Fibroblast of pulmonary artery (primary cell): ENCODE data around the gene PTPRG.

Experiments used
- DNase-seq: peaks from one replicate; pipeline ENCODE4 v3.0.0-alpha.2; 2010; ENCODE audit warnings: low read depth
- H3K4me3 ChIP-seq: replicated peaks from 2 replicates; pipeline ENCODE4 v1.5.1; 2011; ENCODE audit warnings: low read depth, mild to moderate bottlenecking, control low read depth, low read length, moderate library complexity
- TF ChIP-seq, protein P1 (sequence below): IDR thresholded peaks from 2 replicates; pipeline ENCODE4 v1.5.1; 2011; ENCODE audit warnings: mild to moderate bottlenecking, control low read depth, low read length, inconsistent platforms; ENCODE audit errors: missing control alignments

The PTPRG gene

DNA sequence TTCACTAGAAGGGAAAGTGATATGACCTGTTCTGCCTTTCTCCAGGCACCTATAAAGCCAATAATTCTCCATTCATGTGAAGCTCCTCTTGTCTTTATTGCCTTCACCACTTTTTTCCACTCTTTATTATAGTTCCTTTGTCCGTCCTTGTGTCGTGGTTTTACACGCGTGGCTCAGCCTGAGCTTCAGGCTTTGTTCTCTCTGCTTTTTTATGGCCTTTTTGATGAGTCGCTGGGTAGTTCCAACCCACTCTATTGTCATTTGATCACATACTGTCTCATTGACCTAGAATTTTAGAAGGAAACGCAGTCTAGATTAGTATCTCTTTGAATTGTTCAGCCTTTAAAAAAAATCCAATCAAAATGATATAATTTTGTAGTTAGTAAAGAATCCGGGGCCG is 403.2 kb downstream of the PTPRG start:
- H3K4me3 ChIP-seq: no peak overlapping the region
- TF ChIP-seq, protein P1, sequence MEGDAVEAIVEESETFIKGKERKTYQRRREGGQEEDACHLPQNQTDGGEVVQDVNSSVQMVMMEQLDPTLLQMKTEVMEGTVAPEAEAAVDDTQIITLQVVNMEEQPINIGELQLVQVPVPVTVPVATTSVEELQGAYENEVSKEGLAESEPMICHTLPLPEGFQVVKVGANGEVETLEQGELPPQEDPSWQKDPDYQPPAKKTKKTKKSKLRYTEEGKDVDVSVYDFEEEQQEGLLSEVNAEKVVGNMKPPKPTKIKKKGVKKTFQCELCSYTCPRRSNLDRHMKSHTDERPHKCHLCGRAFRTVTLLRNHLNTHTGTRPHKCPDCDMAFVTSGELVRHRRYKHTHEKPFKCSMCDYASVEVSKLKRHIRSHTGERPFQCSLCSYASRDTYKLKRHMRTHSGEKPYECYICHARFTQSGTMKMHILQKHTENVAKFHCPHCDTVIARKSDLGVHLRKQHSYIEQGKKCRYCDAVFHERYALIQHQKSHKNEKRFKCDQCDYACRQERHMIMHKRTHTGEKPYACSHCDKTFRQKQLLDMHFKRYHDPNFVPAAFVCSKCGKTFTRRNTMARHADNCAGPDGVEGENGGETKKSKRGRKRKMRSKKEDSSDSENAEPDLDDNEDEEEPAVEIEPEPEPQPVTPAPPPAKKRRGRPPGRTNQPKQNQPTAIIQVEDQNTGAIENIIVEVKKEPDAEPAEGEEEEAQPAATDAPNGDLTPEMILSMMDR: no peak
- DNase-seq: no peak

DNA sequence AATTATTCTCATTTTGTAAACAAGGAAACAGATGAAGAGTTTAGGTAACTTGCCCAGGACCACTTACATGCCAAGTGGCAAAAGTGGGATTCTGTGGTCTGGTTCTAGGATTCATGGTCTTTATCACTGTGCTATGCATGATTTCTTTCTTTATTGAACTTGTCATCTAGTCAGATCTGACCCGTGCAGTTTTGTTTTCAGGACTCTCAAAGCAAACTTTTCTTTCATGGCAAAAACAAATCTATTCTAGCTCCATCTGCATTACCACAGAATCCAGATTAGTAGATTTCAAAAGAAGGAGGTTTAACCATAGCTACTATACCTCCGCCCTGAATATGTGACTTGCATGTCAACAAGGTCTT is 404.4 kb downstream of the PTPRG start:
- no peak overlapping the region for H3K4me3 ChIP-seq
- TF ChIP-seq, protein P1: no peak

DNA sequence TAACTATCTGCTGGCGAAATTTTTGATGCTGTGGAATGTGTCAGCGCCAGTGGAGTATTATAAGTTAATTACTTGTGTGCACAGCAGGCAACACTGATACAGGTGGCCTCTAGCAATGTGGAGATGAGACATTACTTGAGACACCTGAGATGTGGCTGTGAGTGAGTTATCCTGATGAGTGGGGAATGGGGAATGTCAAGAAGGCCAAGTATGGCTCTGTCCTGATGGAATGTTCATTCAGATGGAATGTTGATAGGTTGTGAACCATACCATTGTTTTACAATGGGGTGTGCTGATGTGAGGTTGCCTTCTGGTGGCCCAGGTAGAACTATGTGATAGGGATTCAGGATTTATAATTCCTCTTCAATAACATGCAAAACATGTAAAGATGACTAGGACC is 404.8 kb downstream of the PTPRG start:
- TF ChIP-seq, protein P1: no peak
- no peak overlapping the region for H3K4me3 ChIP-seq
- DNase-seq: no peak

More for the DNA sequence above, 404.4 kb downstream of the PTPRG start:
- no peak for DNase-seq

DNA sequence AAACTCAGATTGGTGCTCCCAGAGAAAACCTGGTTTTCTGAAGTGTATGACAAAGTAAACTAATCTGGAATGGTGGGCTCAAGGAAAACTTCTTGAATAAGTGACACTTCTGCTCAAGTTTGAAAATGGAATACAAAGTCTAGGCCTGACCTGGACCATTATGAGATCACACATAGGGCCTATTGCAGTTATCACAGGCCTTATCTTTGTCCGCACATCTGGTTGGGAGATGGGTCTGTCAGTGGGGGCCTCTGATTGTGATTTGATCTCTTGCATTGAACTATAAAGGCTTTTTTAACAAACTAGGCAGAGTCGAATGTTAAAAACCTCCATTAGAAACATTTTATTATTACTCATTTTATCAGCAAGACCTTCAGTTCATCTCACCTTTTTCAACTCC is 405.6 kb downstream of the PTPRG start:
- no peak overlapping the region for H3K4me3 ChIP-seq
- DNase-seq: no peak
- TF ChIP-seq, protein P1: no peak

DNA sequence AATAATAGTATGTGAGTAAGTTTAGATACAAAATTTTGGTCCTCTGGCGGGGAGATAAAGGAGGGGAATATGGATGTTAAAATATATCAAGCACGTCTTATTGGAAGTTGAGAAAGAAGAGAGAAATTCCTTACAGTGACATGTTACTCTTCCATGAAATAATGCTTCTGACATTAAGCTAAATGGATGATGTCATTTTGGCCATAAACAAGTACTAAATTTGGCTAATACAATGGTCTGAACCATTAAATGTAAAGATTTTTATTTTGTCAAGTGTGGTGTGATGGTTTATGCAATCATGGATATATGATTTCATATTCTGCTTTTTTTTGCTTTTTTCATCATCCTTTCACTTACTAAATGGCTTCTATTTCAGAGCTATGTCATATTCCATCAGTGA is 406.6 kb downstream of the PTPRG start:
- TF ChIP-seq, protein P1: no peak
- DNase-seq: no peak
- no peak overlapping the region for H3K4me3 ChIP-seq

DNA sequence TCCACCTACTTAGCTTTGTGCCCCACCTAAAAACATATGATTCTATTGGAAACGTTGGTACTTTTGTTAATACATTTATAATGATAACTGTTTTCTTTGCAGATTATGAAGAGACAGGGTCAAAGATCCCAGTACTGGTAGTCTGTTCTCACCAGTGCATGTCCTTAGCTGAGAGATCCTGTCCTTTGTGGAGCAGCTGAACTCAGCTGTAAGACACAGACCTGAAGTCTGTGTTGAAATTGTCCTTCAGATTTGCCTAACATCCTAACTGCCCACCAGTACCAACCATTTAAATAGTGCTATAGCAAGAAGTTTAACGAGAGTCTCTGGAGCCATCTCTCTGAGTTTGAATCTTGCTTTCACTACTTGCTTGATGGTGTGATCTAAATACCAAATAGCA is 413.3 kb downstream of the PTPRG start:
- no peak overlapping the region for H3K4me3 ChIP-seq
- no peak for DNase-seq
- TF ChIP-seq, protein P1: no peak

DNA sequence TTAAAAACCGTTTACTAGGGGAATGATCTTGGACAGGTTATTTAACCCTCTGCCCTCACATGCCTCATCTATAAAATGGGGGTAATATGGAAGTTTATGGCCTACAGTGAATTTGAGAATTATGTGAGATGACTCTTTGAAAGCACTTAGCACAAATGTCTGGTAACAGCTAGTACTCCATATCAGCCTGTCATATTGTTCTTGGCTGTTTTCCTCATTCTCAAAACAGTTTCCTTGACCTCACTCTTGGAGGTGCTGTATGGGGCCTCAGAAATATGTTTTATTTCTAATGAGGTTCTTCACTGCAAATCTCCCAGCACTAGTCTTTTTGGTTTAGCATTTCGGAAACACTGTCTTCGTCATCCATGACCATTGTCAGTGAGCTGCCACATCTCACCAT is 413.8 kb downstream of the PTPRG start:
- TF ChIP-seq, protein P1: no peak
- H3K4me3 ChIP-seq: no peak overlapping the region
- DNase-seq: no peak
